ENCODE measurements around the gene TBX18. TPM values are rescaled to one million over a fixed set of nuclear protein-coding genes. Genes with fewer than 3 reads are reported as not detected.

Gene TBX18
- total and polyA plus RNA-seq, 9 of the 15 experiments (the other 6 are each of a cell fraction or from before 2014, with no cell fraction given), result 4.0 to 36.1 (median 20.7) TPM

DNA sequence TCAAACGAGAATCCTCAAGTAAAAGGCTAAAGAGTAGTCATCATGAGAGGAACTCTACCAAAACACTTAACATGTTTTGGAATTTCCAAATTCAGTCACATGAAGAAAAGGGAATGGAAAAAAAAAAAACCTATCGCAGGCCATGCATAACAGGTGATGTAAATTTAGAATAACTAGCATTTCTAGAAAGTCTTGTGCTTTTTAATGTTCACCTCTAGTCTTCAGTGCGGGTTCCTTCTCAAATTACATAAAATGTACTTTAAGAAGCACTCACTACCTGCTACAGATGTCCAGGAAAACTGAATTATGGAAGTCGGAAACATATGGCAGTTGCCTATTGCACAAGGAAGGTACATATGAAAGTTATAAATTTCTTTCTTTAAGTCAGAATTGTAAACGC is 6.1 kb upstream of the TBX18 start:
- CTCF ChIA-PET (ENCODE audit: low intra/inter-chr PET ratio), result no interaction called here
- in situ Hi-C loops (cut with MboI), result loop anchor here (25.0 kb wide), 2 partner anchors 883 to 1917 kb away; no protein-coding TSS in a partner anchor

More for the DNA sequence above, 6.1 kb upstream of the TBX18 start:
- Histone ChIP-seq H2AFZ (ENCODE audit: low read depth, low read length) (no peak overlapping the region), H3K36me3 (ENCODE audit: control insufficient read depth, insufficient read depth, low read length) (no peaks in the 10 kb centered on the region), H3K9me1 (ENCODE audit: control insufficient read depth, insufficient read depth, low read length) (no peaks in the 10 kb centered on the region), H3K27me3 (ENCODE audit: control insufficient read depth in 2 of 2, insufficient read depth in 2 of 2, low read length in 2 of 2) (no peaks in the 10 kb centered on the region), H3K79me2 (ENCODE audit: control insufficient read depth, insufficient read depth, low read length) (no peaks in the 10 kb centered on the region), H3K4me2 (ENCODE audit: insufficient read depth, low read length) (no peak overlapping the region), H3K27ac (ENCODE audit: extremely low read depth, low read depth, low read length) (no peak overlapping the region), H3K9me3 (replicated peaks; ENCODE audit: control insufficient read depth, insufficient read depth, low read depth, low read length) (no peaks in the 10 kb centered on the region), H3K4me3 (no peak overlapping the region), H3K9ac (ENCODE audit: insufficient read depth in 1 of 2, low read depth in 2 of 2, low read length in 2 of 2) (no peak overlapping the region), H4K20me1 (replicated peaks; ENCODE audit: control insufficient read depth, insufficient read depth, low read length) (no peaks in the 10 kb centered on the region), H3K4me1 (replicated peaks in 1 of 2; ENCODE audit: control insufficient read depth in 2 of 2, insufficient read depth in 2 of 2, low read length in 2 of 2) (peaks cover 3 to 22% of the 10 kb centered on the region in 2 experiments; a peak in 2 of 5 replicates)
- WGBS (ENCODE audit: insufficient coverage, low coverage, missing lambda C conversion rate), result 53% methylated on average over 5 of the region's 5 CpGs
- ATAC-seq (no peak), FAIRE-seq (no peak), DNase-seq (ENCODE audit: extremely low read depth in 1 of 4, low spot score in 3 of 4) (no peak)
- BruUV-seq (replicated peaks), result no TSS peak
- intact Hi-C loops (cut with micrococcal nuclease), result loop anchor here (10.0 kb wide), 1 partner anchor 194 kb away; no protein-coding TSS in a partner anchor
- TF ChIP-seq SRF (CRISPR knock-in tag; IDR thresholded peaks at IDR 0.05) (no peak), L3MBTL2 (IDR thresholded peaks at IDR 0.05) (no peak), POLR2A (conservative IDR thresholded peaks at IDR 0.05) (no peak), HNRNPLL (IDR thresholded peaks at IDR 0.05; ENCODE audit: low read depth, low read length, poor library complexity, severe bottlenecking) (no peak), TBL1XR1 (IDR thresholded peaks at IDR 0.05; ENCODE audit: low read length in 2 of 2) (no peak), ZNF253 (CRISPR knock-in tag; conservative IDR thresholded peaks at IDR 0.05) (no peak), GABPA (tag; conservative IDR thresholded peaks at IDR 0.05; ENCODE audit: low read depth) (no peak), ZNF551 (CRISPR knock-in tag; IDR thresholded peaks at IDR 0.05) (no peak), CBX2 (IDR thresholded peaks at IDR 0.05; ENCODE audit: insufficient read depth, low read length, poor library complexity, severe bottlenecking) (no peak), CCNT2 (IDR thresholded peaks at IDR 0.05; ENCODE audit: borderline replicate concordance, extremely low read depth, insufficient read length, low read depth, low read length) (no peak), ZNF436 (CRISPR knock-in tag; IDR thresholded peaks at IDR 0.05) (no peak), KLF10 (CRISPR knock-in tag; IDR thresholded peaks at IDR 0.05) (no peak)
- TF ChIP-seq, protein P1, sequence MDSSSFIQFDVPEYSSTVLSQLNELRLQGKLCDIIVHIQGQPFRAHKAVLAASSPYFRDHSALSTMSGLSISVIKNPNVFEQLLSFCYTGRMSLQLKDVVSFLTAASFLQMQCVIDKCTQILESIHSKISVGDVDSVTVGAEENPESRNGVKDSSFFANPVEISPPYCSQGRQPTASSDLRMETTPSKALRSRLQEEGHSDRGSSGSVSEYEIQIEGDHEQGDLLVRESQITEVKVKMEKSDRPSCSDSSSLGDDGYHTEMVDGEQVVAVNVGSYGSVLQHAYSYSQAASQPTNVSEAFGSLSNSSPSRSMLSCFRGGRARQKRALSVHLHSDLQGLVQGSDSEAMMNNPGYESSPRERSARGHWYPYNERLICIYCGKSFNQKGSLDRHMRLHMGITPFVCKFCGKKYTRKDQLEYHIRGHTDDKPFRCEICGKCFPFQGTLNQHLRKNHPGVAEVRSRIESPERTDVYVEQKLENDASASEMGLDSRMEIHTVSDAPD (CRISPR knock-in tag; IDR thresholded peaks at IDR 0.05), result no peak
- TF ChIP-seq, protein P2, sequence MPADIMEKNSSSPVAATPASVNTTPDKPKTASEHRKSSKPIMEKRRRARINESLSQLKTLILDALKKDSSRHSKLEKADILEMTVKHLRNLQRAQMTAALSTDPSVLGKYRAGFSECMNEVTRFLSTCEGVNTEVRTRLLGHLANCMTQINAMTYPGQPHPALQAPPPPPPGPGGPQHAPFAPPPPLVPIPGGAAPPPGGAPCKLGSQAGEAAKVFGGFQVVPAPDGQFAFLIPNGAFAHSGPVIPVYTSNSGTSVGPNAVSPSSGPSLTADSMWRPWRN (IDR thresholded peaks at IDR 0.05; ENCODE audit: low read depth), result no peak
- TF ChIP-seq, protein P3, sequence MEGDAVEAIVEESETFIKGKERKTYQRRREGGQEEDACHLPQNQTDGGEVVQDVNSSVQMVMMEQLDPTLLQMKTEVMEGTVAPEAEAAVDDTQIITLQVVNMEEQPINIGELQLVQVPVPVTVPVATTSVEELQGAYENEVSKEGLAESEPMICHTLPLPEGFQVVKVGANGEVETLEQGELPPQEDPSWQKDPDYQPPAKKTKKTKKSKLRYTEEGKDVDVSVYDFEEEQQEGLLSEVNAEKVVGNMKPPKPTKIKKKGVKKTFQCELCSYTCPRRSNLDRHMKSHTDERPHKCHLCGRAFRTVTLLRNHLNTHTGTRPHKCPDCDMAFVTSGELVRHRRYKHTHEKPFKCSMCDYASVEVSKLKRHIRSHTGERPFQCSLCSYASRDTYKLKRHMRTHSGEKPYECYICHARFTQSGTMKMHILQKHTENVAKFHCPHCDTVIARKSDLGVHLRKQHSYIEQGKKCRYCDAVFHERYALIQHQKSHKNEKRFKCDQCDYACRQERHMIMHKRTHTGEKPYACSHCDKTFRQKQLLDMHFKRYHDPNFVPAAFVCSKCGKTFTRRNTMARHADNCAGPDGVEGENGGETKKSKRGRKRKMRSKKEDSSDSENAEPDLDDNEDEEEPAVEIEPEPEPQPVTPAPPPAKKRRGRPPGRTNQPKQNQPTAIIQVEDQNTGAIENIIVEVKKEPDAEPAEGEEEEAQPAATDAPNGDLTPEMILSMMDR (IDR thresholded peaks at IDR 0.05 in 2 of 3, conservative IDR thresholded peaks at IDR 0.05 in 1 of 3; ENCODE audit: insufficient read depth in 2 of 3, low read depth in 1 of 3, low read length in 3 of 3), result no peak
- POLR2A ChIA-PET, result no interaction called here
